ENCODE data around the gene CHORDC1.

DNA sequence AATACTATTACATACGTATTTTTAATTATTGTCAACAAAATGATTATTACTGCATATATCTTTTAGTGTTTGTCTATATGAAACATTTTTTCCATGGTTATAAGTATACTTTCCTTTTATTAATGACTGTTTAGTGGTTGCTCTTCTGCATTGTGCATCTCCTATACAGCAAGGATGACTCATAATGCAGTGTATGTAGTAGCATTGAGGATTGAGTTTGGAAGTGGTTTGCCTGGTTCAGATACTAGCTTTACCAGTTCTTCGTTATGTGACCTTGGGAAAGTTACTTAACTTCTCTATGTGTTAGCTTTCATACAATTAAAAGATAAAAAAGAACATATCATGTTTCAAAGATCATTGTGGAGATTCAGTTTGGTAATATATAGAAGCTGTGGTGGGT, 44.1 kb downstream of the CHORDC1 start:
- TF ChIP-seq CEBPB (IDR thresholded peaks at IDR 0.05; ENCODE audit: low read depth) (no peak), TCF7L2 (IDR thresholded peaks at IDR 0.05; ENCODE audit: borderline replicate concordance, extremely low read depth, insufficient read depth, insufficient read length) (no peak), POLR2A (IDR thresholded peaks at IDR 0.05; ENCODE audit: borderline replicate concordance, extremely low read depth, insufficient read depth, insufficient read length) (no peak)
- TF ChIP-seq, protein P1, sequence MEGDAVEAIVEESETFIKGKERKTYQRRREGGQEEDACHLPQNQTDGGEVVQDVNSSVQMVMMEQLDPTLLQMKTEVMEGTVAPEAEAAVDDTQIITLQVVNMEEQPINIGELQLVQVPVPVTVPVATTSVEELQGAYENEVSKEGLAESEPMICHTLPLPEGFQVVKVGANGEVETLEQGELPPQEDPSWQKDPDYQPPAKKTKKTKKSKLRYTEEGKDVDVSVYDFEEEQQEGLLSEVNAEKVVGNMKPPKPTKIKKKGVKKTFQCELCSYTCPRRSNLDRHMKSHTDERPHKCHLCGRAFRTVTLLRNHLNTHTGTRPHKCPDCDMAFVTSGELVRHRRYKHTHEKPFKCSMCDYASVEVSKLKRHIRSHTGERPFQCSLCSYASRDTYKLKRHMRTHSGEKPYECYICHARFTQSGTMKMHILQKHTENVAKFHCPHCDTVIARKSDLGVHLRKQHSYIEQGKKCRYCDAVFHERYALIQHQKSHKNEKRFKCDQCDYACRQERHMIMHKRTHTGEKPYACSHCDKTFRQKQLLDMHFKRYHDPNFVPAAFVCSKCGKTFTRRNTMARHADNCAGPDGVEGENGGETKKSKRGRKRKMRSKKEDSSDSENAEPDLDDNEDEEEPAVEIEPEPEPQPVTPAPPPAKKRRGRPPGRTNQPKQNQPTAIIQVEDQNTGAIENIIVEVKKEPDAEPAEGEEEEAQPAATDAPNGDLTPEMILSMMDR (IDR thresholded peaks at IDR 0.05 in 2 of 3, conservative IDR thresholded peaks at IDR 0.05 in 1 of 3; ENCODE audit: borderline replicate concordance in 1 of 3, insufficient read depth in 1 of 3, low read depth in 2 of 3, low read length in 2 of 3) = no peak
- TF ChIP-seq, protein P2, sequence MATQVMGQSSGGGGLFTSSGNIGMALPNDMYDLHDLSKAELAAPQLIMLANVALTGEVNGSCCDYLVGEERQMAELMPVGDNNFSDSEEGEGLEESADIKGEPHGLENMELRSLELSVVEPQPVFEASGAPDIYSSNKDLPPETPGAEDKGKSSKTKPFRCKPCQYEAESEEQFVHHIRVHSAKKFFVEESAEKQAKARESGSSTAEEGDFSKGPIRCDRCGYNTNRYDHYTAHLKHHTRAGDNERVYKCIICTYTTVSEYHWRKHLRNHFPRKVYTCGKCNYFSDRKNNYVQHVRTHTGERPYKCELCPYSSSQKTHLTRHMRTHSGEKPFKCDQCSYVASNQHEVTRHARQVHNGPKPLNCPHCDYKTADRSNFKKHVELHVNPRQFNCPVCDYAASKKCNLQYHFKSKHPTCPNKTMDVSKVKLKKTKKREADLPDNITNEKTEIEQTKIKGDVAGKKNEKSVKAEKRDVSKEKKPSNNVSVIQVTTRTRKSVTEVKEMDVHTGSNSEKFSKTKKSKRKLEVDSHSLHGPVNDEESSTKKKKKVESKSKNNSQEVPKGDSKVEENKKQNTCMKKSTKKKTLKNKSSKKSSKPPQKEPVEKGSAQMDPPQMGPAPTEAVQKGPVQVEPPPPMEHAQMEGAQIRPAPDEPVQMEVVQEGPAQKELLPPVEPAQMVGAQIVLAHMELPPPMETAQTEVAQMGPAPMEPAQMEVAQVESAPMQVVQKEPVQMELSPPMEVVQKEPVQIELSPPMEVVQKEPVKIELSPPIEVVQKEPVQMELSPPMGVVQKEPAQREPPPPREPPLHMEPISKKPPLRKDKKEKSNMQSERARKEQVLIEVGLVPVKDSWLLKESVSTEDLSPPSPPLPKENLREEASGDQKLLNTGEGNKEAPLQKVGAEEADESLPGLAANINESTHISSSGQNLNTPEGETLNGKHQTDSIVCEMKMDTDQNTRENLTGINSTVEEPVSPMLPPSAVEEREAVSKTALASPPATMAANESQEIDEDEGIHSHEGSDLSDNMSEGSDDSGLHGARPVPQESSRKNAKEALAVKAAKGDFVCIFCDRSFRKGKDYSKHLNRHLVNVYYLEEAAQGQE (IDR thresholded peaks at IDR 0.05; ENCODE audit: low read depth) = no peak

Data from HCT116 (cell line).